ENCODE data around the gene TBCA.

Gene TBCA

DNA sequence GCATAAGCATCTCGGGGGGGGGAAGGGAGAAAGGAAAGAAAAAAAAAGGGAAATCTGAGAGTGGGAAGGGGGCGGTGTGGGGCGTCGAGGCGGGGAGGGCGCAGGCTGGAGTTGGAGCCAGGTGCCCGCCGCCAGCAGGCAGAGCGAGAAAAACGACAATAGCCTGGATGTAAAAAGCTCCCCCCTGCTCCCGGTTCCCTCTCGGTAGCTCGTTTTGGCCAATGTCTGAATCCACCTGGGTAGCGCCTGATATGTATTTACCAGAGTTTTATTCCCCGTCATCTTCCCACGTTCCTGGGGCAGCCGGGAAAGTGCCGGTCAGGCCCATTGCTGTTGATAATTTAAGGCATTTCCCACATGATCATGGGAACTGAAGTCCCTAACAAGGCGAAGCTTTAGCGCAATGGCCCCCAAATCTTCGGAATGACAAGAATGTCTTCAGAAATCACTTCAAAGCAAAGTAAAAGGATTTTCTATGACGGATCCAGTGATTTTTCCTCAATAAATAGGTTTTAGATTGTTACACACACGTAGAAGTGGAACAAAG lies 134.7 kb downstream of the TBCA start:
- FAIRE-seq, result no peak
